PC-3 (cell line): ENCODE results near the gene MLIP. TPM values are rescaled to one million over a fixed set of nuclear protein-coding genes. Genes with fewer than 3 reads are reported as not detected.

Source experiments
- ATAC-seq: fragments of 200-7000 bp; cut with Tn5 transposase; 2 replicates; pipeline ENCODE4 v1.9.1; 2020; ENCODE audit warnings: mild to moderate bottlenecking, moderate library complexity
- BruUV-seq: library from RNA; stranded (reverse); fragments of 400-500 nt; replicated peaks from 2 replicates; lab custom pipeline; 2021; lab: Mats Ljungman, UMichigan
- CTCF ChIA-PET: fragments of 300-600 bp; sonication (Branson Sonifier 250); formaldehyde crosslinking; loops from one replicate; lab custom pipeline; 2022; ENCODE audit warnings: antibody characterized with exemption; lab: Charles Lee
- POLR2A ChIA-PET: fragments of 300-600 bp; sonication (Branson Sonifier 250); formaldehyde crosslinking; loops from one replicate; lab custom pipeline; 2022; ENCODE audit warnings: antibody characterized with exemption; ENCODE audit not compliant: unreplicated experiment; lab: Charles Lee
- DNase-seq: peaks from one replicate; pipeline ENCODE4 v3.0.0-alpha.2; 2015
- H2AFZ ChIP-seq: fragments of 300-600 bp; sonication (generic); 2 replicates; pipeline ENCODE4 v1.6.0; 2016; ENCODE audit warnings: antibody characterized with exemption, low read length
- H3F3A ChIP-seq: fragments of 300-600 bp; sonication (generic); one replicate; pipeline ENCODE4 v1.6.0; 2017; ENCODE audit warnings: antibody characterized with exemption, low read length, control low read depth, mild to moderate bottlenecking; ENCODE audit not compliant: unreplicated experiment
- H3K27ac ChIP-seq: fragments of 300-600 bp; sonication (generic); 2 replicates; pipeline ENCODE4 v1.5.1; 2016; ENCODE audit warnings: mild to moderate bottlenecking, low read length
- H3K27me3 ChIP-seq: fragments of 300-600 bp; sonication (generic); 2 replicates; pipeline ENCODE4 v1.6.1; 2016; ENCODE audit warnings: low read length, mixed read lengths
- H3K36me3 ChIP-seq: fragments of 300-600 bp; sonication (generic); 2 replicates; pipeline ENCODE4 v1.6.1; 2016; ENCODE audit warnings: low read depth, mixed run types, low read length, mixed read lengths
- H3K4me1 ChIP-seq: fragments of 300-600 bp; sonication (generic); 2 replicates; pipeline ENCODE4 v1.5.1; 2016; ENCODE audit warnings: low read length; ENCODE audit not compliant: insufficient read depth
- H3K4me2 ChIP-seq: fragments of 300-600 bp; sonication (generic); 2 replicates; pipeline ENCODE4 v1.6.0; 2016; ENCODE audit warnings: low read length
- H3K4me3 ChIP-seq: fragments of 300-600 bp; sonication (generic); 2 replicates; pipeline ENCODE4 v1.5.1; 2016; ENCODE audit warnings: mild to moderate bottlenecking, low read length, mixed read lengths
- H3K79me2 ChIP-seq: fragments of 300-600 bp; sonication (generic); 2 replicates; pipeline ENCODE4 v1.6.1; 2017; ENCODE audit warnings: low read length, mixed read lengths
- H3K9ac ChIP-seq: fragments of 300-600 bp; sonication (generic); 2 replicates; pipeline ENCODE4 v1.6.0; 2016; ENCODE audit warnings: mild to moderate bottlenecking, low read length
- H3K9me2 ChIP-seq: fragments of 300-600 bp; sonication (generic); replicated peaks from 2 replicates; pipeline ENCODE4 v1.6.1; 2016; ENCODE audit warnings: mixed run types, low read length, mixed read lengths
- H3K9me3 ChIP-seq: fragments of 300-600 bp; sonication (generic); 2 replicates; pipeline ENCODE4 v1.6.1; 2016; ENCODE audit warnings: low read length, mixed read lengths
- H4K20me1 ChIP-seq: fragments of 300-600 bp; sonication (generic); 2 replicates; pipeline ENCODE4 v1.6.1; 2016; ENCODE audit warnings: low read length, mixed read lengths
- EZH2 ChIP-seq: fragments of 300-600 bp; sonication (generic); IDR thresholded peaks from one replicate; pipeline ENCODE4 v1.6.1; 2017; ENCODE audit warnings: antibody characterized with exemption, mild to moderate bottlenecking, low read length; ENCODE audit not compliant: unreplicated experiment
- EZH2phosphoT487 ChIP-seq: fragments of 300-600 bp; sonication (generic); IDR thresholded peaks from 2 replicates; pipeline ENCODE4 v1.6.1; 2018; ENCODE audit warnings: mild to moderate bottlenecking, antibody characterized with exemption, low read length, borderline replicate concordance
- intact Hi-C: fragments of 100-400 bp; cut with micrococcal nuclease; formaldehyde crosslinking; loops from 2 replicates; pipeline ENCODE4 v1.9.0; 2023
- total RNA-seq: library from RNA; depleted of rRNA; stranded (reverse); fragments of >200 nt; gene quantifications from 2 replicates; pipeline ENCODE4 v1.2.3, GENCODE V29; 2014
- TF ChIP-seq, protein P1 (sequence below): fragments of 300-600 bp; sonication (generic); conservative IDR thresholded peaks from 2 replicates; pipeline ENCODE4 v1.5.1; 2017; ENCODE audit warnings: antibody characterized with exemption, low read depth, mild to moderate bottlenecking, low read length

The MLIP gene
- total RNA-seq, 1 experiment from 2014 or later, result not detected

- intact Hi-C loops, result no loop called here
Observed at GRCh38 chr6:54085541-54085940, 25.7 kb upstream of the MLIP start.

GRCh38 chr6:54086439-54086838 is 24.8 kb upstream of the MLIP start:
- no TSS peak for BruUV-seq
- Histone ChIP-seq H2AFZ (no peak overlapping the region), H3K4me1 (no peaks in the 10 kb centered on the region), H3K79me2 (no peaks in the 10 kb centered on the region), H3K9ac (no peak overlapping the region), H3F3A (no peaks in the 10 kb centered on the region), H3K4me2 (no peak overlapping the region), H3K27me3 (no peaks in the 10 kb centered on the region), H4K20me1 (no peaks in the 10 kb centered on the region), H3K9me3 (no peaks in the 10 kb centered on the region), H3K9me2 (no peaks in the 10 kb centered on the region), H3K36me3 (no peaks in the 10 kb centered on the region), H3K4me3 (no peak overlapping the region), H3K27ac (no peak overlapping the region)
- POLR2A ChIA-PET, result no interaction called here
- ATAC-seq (no peak), DNase-seq (no peak)
- TF ChIP-seq, protein P1, sequence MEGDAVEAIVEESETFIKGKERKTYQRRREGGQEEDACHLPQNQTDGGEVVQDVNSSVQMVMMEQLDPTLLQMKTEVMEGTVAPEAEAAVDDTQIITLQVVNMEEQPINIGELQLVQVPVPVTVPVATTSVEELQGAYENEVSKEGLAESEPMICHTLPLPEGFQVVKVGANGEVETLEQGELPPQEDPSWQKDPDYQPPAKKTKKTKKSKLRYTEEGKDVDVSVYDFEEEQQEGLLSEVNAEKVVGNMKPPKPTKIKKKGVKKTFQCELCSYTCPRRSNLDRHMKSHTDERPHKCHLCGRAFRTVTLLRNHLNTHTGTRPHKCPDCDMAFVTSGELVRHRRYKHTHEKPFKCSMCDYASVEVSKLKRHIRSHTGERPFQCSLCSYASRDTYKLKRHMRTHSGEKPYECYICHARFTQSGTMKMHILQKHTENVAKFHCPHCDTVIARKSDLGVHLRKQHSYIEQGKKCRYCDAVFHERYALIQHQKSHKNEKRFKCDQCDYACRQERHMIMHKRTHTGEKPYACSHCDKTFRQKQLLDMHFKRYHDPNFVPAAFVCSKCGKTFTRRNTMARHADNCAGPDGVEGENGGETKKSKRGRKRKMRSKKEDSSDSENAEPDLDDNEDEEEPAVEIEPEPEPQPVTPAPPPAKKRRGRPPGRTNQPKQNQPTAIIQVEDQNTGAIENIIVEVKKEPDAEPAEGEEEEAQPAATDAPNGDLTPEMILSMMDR, result no peak
- TF ChIP-seq EZH2 (no peak), EZH2phosphoT487 (no peak)
- CTCF ChIA-PET, result no interaction called here
- intact Hi-C loops, result no loop called here

More at GRCh38 chr6:54085541-54085940, 25.7 kb upstream of the MLIP start:
- no peak for DNase-seq
- Histone ChIP-seq H3K4me3 (no peak overlapping the region), H3K4me1 (no peaks in the 10 kb centered on the region), H3K27ac (no peak overlapping the region), H3K79me2 (no peaks in the 10 kb centered on the region), H3K9me2 (no peaks in the 10 kb centered on the region), H3K27me3 (no peaks in the 10 kb centered on the region), H3K4me2 (no peak overlapping the region), H3F3A (no peaks in the 10 kb centered on the region), H3K9me3 (no peaks in the 10 kb centered on the region), H4K20me1 (no peaks in the 10 kb centered on the region), H3K9ac (no peak overlapping the region), H2AFZ (no peak overlapping the region), H3K36me3 (no peaks in the 10 kb centered on the region)
- ChIA-PET CTCF (no interaction called here), POLR2A (no interaction called here)
- ATAC-seq, result no peak
- TF ChIP-seq EZH2 (no peak), EZH2phosphoT487 (no peak)
- TF ChIP-seq, protein P1, result no peak
- BruUV-seq, result no TSS peak

DNA sequence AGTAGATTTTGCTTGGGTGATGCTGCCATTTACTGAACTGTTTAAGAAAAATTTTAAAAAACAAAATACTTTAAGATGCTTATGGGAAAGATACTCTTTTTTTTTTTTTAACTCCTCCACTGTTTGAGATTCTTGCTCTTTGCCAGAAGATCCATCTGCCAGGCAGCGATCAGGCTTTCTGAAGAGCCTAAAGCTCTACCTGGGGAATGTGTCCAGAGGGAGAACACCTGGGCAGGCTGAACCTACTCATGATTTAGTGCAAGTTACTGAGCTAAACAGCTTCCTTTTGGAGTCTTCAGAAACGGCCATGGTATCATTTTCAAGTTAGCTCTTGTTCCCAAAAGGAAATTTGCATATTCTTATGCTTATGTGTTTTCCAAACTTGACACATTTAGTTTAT is 23.5 kb upstream of the MLIP start:
- no peak overlapping the region for H2AFZ ChIP-seq
- ATAC-seq (no peak), DNase-seq (no peak)
- H3K9me2 ChIP-seq, result no peaks in the 10 kb centered on the region
- no peaks in the 10 kb centered on the region for H3K79me2 ChIP-seq
- CTCF ChIA-PET, result no interaction called here
- BruUV-seq, result no TSS peak
- H3K9me3 ChIP-seq, result no peaks in the 10 kb centered on the region
- H3F3A ChIP-seq, result no peaks in the 10 kb centered on the region
- no peaks in the 10 kb centered on the region for H3K27me3 ChIP-seq
- no peak overlapping the region for H3K9ac ChIP-seq
- H4K20me1 ChIP-seq, result no peaks in the 10 kb centered on the region
- intact Hi-C loops, result no loop called here
- no peak overlapping the region for H3K4me2 ChIP-seq
- no peak overlapping the region for H3K27ac ChIP-seq
- no peaks in the 10 kb centered on the region for H3K36me3 ChIP-seq
- H3K4me1 ChIP-seq, result no peaks in the 10 kb centered on the region
- no peak overlapping the region for H3K4me3 ChIP-seq
- TF ChIP-seq EZH2phosphoT487 (no peak), EZH2 (no peak)
- TF ChIP-seq, protein P1, result no peak
- POLR2A ChIA-PET, result no interaction called here
